Tibial artery (tissue), 4 donors: Measurements from ENCODE around the gene REXO1.

ENCODE experiments used
- DNase-seq, 2 donors: peaks; one replicate each; pipeline ENCODE4 v3.0.0-alpha.2; 2019
- H3K27ac ChIP-seq, 2 donors: fragments of 200-600 bp; sonication (generic) in 1 of 2; 1 replicate in 1 of 2; 2 replicates in 1 of 2; pipeline ENCODE4 v1.5.1; 2018 to 2019; ENCODE audit warnings: mild to moderate bottlenecking in 1 of 2
- H3K27me3 ChIP-seq, 2 donors: fragments of 200-600 bp; sonication (generic) in 1 of 2; one replicate each; pipeline versions ENCODE4 v1.5.1 to v1.6.0; 2016 to 2019
- H3K36me3 ChIP-seq, 3 donors: fragments of 200-600 bp; sonication (generic) in 2 of 3; one replicate each; pipeline ENCODE4 v1.5.1; 2016 to 2019; ENCODE audit warnings: mild to moderate bottlenecking in 2 of 3
- H3K4me1 ChIP-seq, 4 donors: fragments of 200-600 bp; sonication (generic) in 2 of 4; 1 replicate in 3 of 4; 2 replicates in 1 of 4; pipeline ENCODE4 v1.5.1; 2016 to 2019
- H3K4me3 ChIP-seq, 2 donors: fragments of 200-600 bp; sonication (generic) in 1 of 2; 1 replicate in 1 of 2; 2 replicates in 1 of 2; pipeline ENCODE4 v1.5.1; 2018 to 2019; ENCODE audit warnings: mild to moderate bottlenecking in 2 of 2
- H3K9me3 ChIP-seq, 3 donors: fragments of 200-600 bp; sonication (generic) in 1 of 3; one replicate each; pipeline ENCODE4 v1.5.1; 2016 to 2019
- intact Hi-C: fragments of 100-400 bp; cut with DNase I; formaldehyde crosslinking; loops from one replicate; pipeline ENCODE4 v1.15.0; 2023; ENCODE audit warnings: low total_unique reads
- TF ChIP-seq, protein P1 (sequence below), 2 experiments: fragments of 200-600 bp in 1 of 2; fragments of 450-650 bp in 1 of 2; IDR thresholded peaks; one replicate each; pipeline ENCODE4 v1.5.1; 2017 to 2019; ENCODE audit warnings: antibody characterized with exemption in 2 of 2, mild to moderate bottlenecking in 1 of 2, moderate library complexity in 1 of 2

The REXO1 gene

DNA sequence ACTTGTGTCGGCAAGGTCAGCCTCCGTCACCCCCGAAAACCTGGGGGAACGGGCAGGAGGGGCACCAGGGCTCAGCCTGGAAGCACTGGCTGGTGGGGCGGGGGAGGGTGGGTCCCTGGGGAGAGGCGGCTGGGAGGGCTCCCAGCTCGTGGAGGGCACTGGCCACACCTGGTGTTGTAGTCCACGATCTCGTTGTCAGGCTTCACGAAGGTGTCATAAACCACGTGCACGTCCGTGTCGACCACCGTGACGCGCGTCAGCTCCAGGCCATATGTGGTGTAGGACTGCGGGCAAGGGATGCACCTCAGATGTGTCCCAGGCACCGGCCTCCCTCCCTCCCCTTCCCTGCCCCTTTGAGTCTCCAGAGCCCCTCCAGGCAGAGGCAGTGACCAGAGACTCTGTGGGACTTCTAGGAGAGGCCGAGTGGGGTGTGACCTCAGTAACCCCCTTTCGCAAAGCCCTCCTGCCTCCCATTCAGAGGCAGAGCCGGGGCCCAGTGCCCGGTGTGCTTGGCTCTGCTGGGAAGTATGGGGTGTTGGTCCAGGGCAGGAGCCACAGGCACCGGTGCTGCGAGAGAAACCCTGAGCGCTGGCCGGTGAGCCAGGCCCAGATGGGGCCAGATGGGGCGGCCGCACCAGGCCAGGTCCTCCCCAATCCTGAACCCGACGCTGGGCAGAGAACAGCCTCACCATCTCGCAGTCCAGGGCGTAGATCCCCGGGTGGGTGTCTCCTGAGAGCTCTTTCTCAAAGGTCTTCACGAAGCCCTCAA is 31.6 kb downstream of the REXO1 start:
- DNase-seq: no peak
- Histone ChIP-seq H3K4me1 (peaks cover 0 to 21% (median 17%) of the 10 kb centered on the region in 4 donors), H3K4me3 (no peak overlapping the region), H3K27ac (no peak overlapping the region), H3K36me3 (peaks cover 54 to 74% (median 68%) of the 10 kb centered on the region in 3 donors), H3K9me3 (no peaks in the 10 kb centered on the region), H3K27me3 (no peaks in the 10 kb centered on the region)
- TF ChIP-seq, protein P1, sequence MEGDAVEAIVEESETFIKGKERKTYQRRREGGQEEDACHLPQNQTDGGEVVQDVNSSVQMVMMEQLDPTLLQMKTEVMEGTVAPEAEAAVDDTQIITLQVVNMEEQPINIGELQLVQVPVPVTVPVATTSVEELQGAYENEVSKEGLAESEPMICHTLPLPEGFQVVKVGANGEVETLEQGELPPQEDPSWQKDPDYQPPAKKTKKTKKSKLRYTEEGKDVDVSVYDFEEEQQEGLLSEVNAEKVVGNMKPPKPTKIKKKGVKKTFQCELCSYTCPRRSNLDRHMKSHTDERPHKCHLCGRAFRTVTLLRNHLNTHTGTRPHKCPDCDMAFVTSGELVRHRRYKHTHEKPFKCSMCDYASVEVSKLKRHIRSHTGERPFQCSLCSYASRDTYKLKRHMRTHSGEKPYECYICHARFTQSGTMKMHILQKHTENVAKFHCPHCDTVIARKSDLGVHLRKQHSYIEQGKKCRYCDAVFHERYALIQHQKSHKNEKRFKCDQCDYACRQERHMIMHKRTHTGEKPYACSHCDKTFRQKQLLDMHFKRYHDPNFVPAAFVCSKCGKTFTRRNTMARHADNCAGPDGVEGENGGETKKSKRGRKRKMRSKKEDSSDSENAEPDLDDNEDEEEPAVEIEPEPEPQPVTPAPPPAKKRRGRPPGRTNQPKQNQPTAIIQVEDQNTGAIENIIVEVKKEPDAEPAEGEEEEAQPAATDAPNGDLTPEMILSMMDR (IDR thresholded peaks at IDR 0.05): no peak
- intact Hi-C loops: no loop called here

DNA sequence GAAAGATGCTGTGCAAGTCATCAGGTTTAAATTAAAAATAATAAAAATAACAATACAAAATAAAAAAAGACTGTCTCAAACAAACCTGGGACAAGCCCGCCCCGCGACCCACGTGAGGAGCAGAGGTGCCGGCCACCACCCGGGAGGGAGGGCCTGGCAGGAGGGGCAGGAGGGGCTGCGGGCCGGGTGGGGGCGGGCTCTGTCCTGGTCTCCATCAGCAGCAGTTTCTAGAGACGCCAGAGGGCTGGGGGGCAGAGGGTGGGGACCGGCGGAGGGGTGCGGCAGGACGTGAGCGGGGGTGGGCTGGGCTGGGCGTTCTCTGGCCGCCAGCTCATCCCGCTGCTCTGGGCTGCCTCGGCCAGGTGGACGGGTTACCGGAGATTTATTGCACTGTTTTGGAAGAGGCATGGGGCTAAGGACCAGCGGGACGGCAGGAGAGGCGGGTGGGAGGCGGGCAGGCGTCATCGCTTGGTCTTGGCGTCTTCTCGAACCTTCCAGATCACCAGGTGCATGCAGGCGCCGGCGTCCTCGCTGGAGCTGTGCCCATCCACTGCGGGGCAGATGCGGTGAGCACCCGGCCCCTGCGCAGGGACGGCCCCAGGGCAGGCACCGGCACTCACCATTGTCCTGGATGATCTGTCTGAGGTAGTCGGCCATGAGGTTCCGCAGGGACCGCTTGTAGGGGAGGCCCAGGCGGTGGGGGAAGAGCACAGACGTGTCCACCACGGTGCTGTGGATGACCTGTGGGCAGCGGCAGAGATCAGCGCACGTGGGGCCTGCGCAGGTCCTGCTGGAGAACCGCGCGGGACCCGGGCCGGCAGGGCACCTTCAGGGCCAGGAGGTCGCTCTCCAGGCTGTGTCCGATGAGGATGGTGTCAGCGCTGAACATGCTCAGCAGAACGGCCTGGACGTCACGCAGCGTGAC is 32.4 kb downstream of the REXO1 start:
- H3K36me3 ChIP-seq: peaks cover 54 to 65% (median 61%) of the 10 kb centered on the region in 3 donors
- H3K4me3 ChIP-seq: no peak overlapping the region
- TF ChIP-seq, protein P1 (IDR thresholded peaks at IDR 0.05): no peak
- DNase-seq: no peak
- intact Hi-C loops: no loop called here
- no peaks in the 10 kb centered on the region for H3K27me3 ChIP-seq
- no peak overlapping the region for H3K27ac ChIP-seq
- H3K4me1 ChIP-seq: peaks cover 0 to 28% (median 21%) of the 10 kb centered on the region in 4 donors
- H3K9me3 ChIP-seq: no peaks in the 10 kb centered on the region

DNA sequence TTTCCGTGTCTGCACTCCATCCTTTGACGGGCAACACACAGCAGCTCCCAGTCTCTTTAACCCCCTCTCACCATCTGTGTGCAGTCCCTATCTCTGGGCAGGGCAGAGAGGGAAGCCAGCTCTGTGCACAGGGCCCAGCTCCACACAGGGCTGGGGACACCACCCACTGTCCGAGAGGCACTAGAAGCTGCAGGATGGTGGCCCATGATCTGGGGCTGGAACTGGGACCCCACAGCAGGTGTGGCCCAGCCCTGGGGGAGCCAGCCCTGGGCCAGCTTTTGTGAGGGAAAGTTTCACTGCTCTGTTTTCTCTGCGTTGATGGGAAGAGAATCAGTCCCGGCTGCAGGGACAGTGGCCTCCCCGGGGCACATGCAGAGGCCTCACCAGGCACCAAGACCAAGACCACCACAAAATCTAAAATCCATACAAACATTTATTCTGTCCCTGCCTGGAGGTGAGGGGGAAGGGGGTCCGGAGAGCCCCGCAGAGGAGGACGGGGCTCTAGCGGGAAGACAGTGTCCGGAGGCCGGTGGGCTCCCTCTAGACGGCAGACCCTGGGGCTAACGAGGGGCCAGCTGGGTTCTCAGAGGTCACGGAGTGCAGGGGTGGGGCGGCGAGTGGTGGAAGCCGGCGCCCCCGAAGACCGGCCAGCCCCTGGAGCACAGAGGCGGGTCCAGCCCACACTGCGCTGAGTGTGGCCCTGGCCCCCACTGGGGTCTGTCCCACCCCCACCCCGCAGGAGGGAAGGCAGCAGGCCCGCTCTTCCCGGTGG is 33.3 kb downstream of the REXO1 start:
- TF ChIP-seq, protein P1 (IDR thresholded peaks at IDR 0.05): no peak
- intact Hi-C loops: no loop called here

DNA sequence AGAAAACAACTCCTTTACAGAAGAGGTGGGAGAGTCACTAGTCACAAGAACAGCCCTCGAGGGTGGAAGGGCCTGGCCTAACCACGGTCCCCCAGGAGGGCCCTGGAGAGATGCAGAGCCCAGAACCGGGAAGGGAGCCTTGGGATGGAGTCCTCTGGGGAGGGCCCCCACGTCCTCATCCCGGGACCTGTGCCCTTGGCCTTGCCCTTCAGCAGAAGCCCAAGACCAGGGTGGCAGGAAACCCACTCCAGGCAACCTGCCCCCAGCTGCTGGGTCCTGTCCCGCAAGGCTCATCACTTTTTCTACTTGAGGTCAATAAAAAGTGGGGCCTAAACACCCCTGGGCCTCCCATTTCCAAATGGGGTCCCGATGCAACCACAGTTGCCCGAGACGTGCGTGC is 33.9 kb downstream of the REXO1 start:
- H3K36me3 ChIP-seq: peaks cover 39 to 51% (median 46%) of the 10 kb centered on the region in 3 donors
- DNase-seq: no peak
- TF ChIP-seq, protein P1 (IDR thresholded peaks at IDR 0.05): no peak
- intact Hi-C loops: no loop called here
- no peak overlapping the region for H3K4me3 ChIP-seq
- no peak overlapping the region for H3K27ac ChIP-seq
- no peaks in the 10 kb centered on the region for H3K27me3 ChIP-seq
- H3K4me1 ChIP-seq: peaks cover 0 to 28% (median 21%) of the 10 kb centered on the region in 4 donors
- no peaks in the 10 kb centered on the region for H3K9me3 ChIP-seq

More for the DNA sequence above, 33.3 kb downstream of the REXO1 start:
- Histone ChIP-seq H3K4me1 (peaks cover 0 to 28% (median 21%) of the 10 kb centered on the region in 4 donors), H3K27me3 (no peaks in the 10 kb centered on the region), H3K4me3 (no peak overlapping the region), H3K27ac (no peak overlapping the region), H3K9me3 (no peaks in the 10 kb centered on the region), H3K36me3 (peaks cover 45 to 57% (median 52%) of the 10 kb centered on the region in 3 donors)
- no peak for DNase-seq
